ENCODE measurements around the gene ACTN3.
"Not testable (repeated sequence)": the region's sequence is repeated elsewhere in the genome, so short reads cannot be mapped to it uniquely, and the experiment has no call there.

ACTN3 gene

DNA sequence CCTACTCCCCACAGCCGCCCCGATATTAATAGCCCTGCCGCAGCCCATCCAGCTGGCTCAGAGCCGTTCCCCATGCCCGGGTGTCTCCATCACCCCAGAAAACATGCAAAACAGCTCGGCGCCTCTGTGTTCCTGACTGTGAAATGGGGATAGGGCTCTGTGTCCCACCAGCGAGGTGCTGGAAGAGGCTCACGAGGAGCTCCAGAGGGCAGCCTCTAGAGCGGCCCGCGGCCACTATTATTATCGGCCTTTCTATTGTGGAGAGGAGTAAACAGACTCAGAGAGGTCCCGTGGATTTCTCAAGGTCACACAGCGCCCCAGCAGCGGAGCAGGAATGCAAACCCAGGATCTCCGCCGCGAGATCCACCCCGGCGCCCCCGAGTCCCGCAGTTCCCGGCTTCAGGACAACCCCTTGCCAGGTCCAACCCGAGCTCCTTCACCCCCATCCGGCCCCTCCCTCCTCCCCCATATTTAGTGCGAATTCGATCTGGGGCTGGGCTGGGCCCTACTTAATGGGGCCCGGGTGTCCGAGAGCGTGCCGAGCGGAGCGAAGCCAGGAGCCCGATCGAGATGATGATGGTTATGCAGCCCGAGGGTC is at the start of gene ACTN3:
Gene ACTN3 (plus strand): TSS at position 536 of the 598 bp plus-strand sequence. CDS start 35 bp downstream, at position 571.
- DNase-seq = peak; percentile 12

DNA sequence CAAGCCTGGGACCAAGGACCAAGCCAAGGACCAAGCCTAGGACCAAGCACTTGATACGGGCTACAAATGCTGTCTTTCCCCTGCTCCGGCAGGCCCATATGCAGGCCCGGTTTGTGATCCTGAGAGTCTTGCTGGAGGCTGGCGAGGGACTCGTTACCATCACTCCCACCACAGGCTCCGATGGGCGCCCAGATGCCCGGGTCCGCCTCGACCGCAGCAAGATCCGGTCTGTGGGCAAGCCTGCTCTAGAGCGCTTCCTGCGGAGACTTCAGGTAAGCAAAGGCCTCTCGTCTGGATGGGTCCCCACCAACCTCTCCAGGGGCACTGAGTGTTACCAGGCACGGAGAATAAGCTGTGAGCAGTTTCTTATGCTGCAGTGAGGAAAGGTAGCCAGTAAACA is 49.5 kb upstream of the ACTN3 start:
- no peak for DNase-seq

GRCh38 chr11:66498506-66498905 is 48.2 kb upstream of the ACTN3 start:
- no peak for DNase-seq

DNA sequence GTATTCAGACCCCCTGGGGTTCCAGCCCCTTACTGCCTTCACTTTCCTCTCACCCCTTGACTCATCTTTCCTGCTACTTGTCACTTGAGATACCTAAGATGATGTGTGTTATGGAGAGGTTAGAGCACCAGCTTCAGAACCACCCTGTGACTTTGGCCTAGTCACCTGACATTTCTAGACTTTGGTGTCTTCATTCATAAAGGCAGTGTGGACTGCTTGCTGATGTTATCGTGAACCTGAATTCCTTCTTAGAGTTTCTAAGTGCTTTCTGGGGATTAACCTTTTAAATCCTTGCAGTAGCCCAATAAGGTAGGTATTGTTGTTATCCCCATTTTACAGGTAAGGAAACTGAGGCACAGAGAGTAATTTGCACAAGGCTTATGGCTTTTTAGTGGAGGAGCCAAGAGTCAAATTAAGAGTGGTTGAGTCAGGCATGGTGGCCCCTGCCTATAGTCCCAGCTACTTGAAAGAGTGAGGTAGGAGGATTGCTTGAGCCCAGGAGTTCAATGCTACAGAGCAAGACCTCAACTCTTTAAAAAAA is 41.4 kb upstream of the ACTN3 start:
- no peak for DNase-seq

DNA sequence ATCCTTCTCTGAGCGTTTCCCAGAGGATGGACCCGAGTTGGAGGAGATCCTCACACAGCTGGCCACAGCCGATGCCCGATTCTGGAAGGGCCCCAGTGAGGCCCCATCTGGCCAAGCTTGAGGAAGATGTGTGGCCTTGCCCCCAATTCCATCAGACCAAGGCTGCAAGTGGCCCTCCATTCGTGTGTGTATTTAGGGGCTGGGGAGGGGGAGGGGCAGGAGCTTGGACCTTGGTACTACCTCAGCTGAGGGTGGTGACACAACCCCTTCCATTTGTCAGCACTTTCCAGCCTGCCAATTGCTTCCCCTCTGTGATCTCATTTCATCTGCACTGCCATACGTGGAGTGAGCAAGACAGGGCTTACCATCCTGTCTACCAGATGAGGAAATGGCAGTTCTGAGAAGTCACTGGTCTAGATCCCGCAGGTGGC is 37.6 kb upstream of the ACTN3 start:
- DNase-seq = no peak

DNA sequence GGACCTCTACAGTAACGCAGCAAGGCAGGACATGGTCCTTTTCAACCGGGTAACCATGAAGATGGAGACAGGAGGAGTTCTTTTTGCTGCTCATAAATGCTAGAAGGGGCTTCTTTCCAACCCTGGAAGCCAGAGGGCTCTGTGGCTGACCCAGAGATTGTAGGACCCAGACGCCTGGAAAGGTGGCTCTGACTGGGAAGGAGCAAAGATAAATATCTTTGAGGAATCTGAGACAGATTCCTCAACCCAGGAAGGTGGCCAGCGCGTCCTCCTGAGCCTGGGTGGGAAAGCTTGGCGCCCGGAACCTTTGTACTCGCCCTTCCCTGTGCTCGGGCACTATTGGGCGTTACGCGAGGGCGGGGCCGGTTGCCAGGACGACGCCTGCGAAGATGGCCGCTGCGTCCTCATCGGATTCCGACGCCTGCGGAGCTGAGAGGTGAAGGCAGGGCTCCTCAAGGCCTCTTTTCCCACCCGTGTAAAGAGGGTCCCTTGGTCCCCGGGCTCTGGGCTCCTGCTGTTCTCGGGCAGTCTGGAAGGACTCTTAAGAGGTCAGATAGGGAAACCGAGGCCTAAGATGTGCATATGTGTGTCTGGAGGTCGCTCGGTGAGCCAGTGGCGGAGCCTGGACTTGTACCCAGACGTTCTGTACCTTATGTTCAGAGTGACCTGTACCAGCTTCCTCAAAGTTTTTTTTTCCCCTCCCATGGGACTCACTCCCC is 36.3 kb upstream of the ACTN3 start, which contains the start of gene BBS1:
Gene BBS1 (plus strand): TSS at position 365 of the 719 bp plus-strand sequence. CDS start 25 bp downstream, at position 390.
- DNase-seq = peak; percentile 84

GRCh38 chr11:66510990-66511339 is 35.7 kb upstream of the ACTN3 start:
- DNase-seq = no peak

GRCh38 chr11:66523611-66524010 is 23.1 kb upstream of the ACTN3 start:
- DNase-seq = no peak

DNA sequence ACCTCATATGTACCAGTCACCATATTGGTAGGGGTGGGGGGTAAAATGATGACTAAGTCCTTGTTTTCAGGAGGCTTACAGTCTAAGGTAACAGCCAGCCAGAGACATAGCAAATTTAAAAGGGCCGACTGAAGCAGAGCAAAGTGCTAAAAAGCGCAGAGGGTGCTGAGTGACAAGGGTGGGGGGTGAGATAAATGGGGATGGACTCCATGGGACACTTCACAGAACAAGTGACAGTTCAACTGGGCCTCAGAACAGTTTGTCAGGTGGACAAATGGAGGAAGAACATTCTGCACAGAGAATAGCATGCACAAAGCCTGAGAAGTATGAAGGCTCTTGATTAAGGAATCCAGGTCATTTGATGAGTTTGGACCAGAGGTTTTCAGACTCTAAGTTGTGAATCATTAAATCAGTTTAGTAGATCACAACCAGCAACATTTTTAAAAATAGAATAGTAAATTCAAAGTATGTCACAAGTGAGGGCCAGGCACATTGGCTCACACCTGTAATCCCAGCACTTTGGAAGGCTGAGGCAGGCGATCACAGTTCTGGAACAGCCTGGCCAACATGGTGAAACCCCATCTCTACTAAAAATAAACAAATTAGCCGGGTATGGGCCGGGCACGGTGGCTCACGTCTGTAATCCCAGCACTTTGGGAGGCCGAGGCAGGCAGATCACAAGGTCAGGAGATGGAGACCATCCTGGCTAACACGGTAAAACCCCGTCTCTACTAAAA is 22.2 kb upstream of the ACTN3 start:
- no peak for DNase-seq

GRCh38 chr11:66529069-66529468 is 17.6 kb upstream of the ACTN3 start:
- DNase-seq = no peak

GRCh38 chr11:66529655-66530054 is 17.0 kb upstream of the ACTN3 start:
- no peak for DNase-seq

- no peak for DNase-seq
These were observed 15.6 kb upstream of the ACTN3 start for GRCh38 chr11:66530927-66531709.

GRCh38 chr11:66531841-66532240 is 14.9 kb upstream of the ACTN3 start:
- DNase-seq = no peak

DNA sequence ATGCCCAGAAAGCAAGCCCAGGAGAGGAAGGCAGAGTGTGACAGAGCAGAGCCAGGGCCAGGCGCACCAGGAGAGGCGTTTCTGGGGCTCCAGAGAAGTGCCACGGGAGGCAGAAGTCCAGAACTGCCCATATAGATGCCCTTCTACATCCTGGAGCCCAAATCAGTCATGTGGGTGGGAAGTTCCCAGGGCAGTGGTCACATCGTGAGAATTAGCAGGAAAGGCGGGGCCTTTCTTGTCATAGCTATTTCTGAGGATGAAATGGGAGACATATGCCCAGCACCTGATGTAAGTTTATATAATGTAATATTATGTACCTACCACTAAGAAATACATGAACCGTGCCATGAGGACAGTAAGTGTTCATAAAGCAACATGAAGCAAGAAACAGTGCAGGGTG is 13.9 kb upstream of the ACTN3 start:
- DNase-seq = no peak

GRCh38 chr11:66539170-66539869 is 7.4 kb upstream of the ACTN3 start:
- no peak for DNase-seq

DNA sequence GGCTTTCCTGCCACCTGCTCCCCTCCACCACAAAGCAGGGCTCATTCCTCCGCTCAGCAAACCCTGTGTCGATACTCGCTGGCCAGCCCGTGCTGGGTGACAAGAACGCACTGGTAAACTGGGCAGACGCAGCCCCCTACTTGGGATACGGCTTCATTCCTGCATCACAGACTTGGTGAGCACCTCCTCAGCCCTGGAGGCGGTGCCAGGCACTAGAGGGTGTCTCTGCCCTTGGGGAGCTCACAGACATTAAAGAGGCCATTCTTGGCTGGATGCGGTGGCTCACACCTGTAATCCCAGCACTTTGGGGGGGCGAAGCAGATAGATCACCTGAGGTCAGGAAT is 6.9 kb upstream of the ACTN3 start:
- no peak for DNase-seq

GRCh38 chr11:66540598-66540997 is 6.1 kb upstream of the ACTN3 start:
- not testable (repeated sequence) for DNase-seq

DNA sequence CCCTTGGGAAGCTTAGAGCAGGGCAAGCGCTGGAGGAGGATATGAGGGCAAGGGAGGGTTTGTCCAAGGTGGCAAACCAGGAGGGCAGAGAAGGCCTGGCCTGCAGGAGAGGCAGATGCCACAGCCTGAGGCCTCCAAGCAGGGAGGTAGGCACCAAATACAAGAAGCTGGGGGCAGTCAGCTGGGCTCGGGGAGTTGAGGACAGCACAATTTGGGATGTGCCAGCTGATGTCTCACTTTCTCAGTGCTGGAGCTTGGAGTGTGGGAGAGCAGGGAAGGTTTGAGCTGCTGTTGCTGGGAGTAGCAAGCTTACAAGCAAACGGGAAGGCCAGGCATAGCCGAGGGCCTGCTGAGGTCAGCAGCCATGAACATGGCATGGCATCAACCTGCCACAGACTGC is 4.8 kb upstream of the ACTN3 start:
- DNase-seq = no peak

GRCh38 chr11:66542362-66542761 is 4.3 kb upstream of the ACTN3 start:
- no peak for DNase-seq

GRCh38 chr11:66543263-66544107 is 3.2 kb upstream of the ACTN3 start:
- DNase-seq = peak; percentile 82

DNA sequence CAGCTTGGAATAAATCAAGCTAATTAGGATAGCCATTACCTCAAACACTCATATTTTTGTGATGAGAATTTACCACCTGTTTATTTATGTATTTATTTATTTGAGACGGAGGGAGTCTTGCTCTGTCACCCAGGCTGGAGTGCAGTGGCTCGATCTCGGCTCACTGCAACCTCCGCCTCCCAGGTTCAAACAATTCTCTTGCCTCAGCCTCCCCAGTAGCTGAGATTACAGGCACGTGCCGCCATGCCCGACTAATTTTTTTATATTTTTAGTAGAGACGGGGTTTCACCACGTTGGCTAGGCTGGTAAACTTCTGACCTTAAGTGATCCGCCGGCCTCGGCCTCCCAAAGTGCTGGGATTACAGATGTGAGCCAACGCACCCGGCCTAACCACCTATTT is 1.8 kb upstream of the ACTN3 start:
- DNase-seq = not testable (repeated sequence)
